Measurements from ENCODE around the gene ATP5IF1. TPM values are rescaled to one million over a fixed set of nuclear protein-coding genes. Genes with fewer than 3 reads are reported as not detected.
A peak's percentile ranks its signal among the peaks of the same experiment; 100 is the strongest.

ATP5IF1 gene
- total RNA-seq, 1 donor from 2014 or later = 144 TPM

DNA sequence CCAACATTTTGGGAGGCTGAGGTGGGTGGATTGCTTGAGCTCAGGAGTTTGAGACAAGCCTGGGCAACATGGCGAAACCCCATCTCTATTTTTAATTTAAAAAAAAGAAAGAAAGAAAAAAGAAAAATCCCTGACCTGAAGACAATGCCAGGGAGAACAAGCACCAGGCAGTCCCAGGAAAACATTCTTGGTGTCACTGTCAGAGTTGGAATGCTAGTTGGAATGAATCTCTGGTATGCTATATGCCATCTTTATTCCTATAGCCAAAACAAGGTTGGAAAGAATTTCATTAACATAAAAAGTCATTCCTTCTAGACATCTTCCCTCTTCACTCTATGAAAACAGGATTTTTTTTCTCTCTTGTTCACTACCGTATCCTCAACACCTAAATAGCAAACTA, 5.9 kb upstream of the ATP5IF1 start:
- TF ChIP-seq, protein P1, sequence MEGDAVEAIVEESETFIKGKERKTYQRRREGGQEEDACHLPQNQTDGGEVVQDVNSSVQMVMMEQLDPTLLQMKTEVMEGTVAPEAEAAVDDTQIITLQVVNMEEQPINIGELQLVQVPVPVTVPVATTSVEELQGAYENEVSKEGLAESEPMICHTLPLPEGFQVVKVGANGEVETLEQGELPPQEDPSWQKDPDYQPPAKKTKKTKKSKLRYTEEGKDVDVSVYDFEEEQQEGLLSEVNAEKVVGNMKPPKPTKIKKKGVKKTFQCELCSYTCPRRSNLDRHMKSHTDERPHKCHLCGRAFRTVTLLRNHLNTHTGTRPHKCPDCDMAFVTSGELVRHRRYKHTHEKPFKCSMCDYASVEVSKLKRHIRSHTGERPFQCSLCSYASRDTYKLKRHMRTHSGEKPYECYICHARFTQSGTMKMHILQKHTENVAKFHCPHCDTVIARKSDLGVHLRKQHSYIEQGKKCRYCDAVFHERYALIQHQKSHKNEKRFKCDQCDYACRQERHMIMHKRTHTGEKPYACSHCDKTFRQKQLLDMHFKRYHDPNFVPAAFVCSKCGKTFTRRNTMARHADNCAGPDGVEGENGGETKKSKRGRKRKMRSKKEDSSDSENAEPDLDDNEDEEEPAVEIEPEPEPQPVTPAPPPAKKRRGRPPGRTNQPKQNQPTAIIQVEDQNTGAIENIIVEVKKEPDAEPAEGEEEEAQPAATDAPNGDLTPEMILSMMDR (conservative IDR thresholded peaks at IDR 0.05) = no peak
- DNase-seq (ENCODE audit: extremely low spot score, unreplicated experiment) = no peak
- H3K9me3 Mint-ChIP-seq = no peaks in the 10 kb centered on the region
- peak overlapping the region; percentile 23 for H3K4me3 Mint-ChIP-seq
- peaks cover 10% of the 10 kb centered on the region for H3K4me1 Mint-ChIP-seq (ENCODE audit: unreplicated experiment)
- H3K27ac Mint-ChIP-seq = no peak overlapping the region
- peaks cover 15% of the 10 kb centered on the region for H3K36me3 Mint-ChIP-seq
- H3K27me3 Mint-ChIP-seq = no peaks in the 10 kb centered on the region

DNA sequence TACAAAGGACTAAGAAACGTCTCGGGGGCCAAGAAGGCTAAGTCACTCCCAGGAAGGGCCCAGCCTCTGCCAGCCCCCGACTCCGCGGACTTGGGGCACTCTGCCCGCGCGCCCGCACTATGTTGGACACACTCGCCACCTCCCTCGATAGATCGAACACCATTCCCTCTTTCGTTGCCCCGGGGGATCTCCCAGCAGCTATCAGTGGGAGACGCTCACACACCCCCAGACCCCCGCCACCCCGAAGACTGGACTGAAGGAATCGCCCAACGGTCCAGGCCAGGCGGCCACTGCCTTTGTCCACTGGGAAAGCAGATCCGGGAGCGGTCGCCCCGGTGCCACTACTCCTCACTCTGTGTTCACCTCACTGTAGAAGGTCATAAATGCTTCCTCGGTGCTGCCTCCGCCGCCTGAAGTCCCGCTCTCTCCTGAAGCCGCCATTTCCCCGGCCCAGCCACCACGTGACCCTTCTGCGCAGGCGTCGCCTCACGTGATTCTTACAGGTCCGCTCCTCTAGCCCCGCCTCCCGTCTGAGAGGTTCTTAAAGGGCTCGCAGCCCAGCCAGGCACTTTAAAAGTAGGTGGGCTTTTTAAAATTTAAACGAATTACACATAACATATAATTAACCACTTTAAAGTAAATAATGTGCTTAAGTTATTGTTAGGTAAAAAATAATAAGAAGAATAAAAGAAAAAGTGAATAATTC, 3.2 kb upstream of the ATP5IF1 start, which contains the start of gene DNAJC8:
Gene DNAJC8 (minus strand): TSS at position 472 of the 706 bp plus-strand sequence. CDS start 31 bp downstream, at position 441.
- Mint-ChIP-seq H3K36me3 (peaks cover 10% of the 10 kb centered on the region), H3K9me3 (no peaks in the 10 kb centered on the region)

DNA sequence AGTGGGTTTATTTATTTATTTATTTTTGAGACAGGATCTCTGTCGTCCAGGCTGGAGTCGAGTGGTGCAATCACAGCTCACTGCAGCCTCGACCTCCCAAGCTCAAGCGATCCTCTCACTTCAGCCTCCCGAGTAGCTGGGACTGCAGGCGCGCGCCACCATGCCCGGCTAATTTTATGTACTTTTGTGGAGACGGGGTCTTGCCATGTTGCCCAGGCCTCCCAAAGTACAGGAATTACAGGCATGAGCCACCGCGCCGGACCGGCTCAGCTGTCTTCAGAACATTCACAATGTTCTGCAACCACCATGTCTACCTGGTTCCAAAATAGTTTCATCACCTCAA, 2.7 kb upstream of the ATP5IF1 start:
- Mint-ChIP-seq H3K27me3 (no peaks in the 10 kb centered on the region), H3K4me1 (ENCODE audit: unreplicated experiment) (peaks cover 10% of the 10 kb centered on the region), H3K27ac (no peak overlapping the region), H3K4me3 (peak overlapping the region; percentile 99), H3K36me3 (peaks cover 10% of the 10 kb centered on the region), H3K9me3 (no peaks in the 10 kb centered on the region)
- no peak for DNase-seq (ENCODE audit: extremely low spot score, unreplicated experiment)
- TF ChIP-seq, protein P1 (conservative IDR thresholded peaks at IDR 0.05) = no peak

More for the DNA sequence above, 3.2 kb upstream of the ATP5IF1 start, which contains the start of gene DNAJC8:
- Mint-ChIP-seq H3K4me1 (ENCODE audit: unreplicated experiment) (peaks cover 10% of the 10 kb centered on the region), H3K27me3 (no peaks in the 10 kb centered on the region), H3K27ac (peak within 1 kb of the TSS; percentile 99), H3K4me3 (peak within 1 kb of the TSS; percentile 99)
- TF ChIP-seq, protein P1 (conservative IDR thresholded peaks at IDR 0.05) = no peak
- peak; percentile 91 for DNase-seq (ENCODE audit: extremely low spot score, unreplicated experiment)

DNA sequence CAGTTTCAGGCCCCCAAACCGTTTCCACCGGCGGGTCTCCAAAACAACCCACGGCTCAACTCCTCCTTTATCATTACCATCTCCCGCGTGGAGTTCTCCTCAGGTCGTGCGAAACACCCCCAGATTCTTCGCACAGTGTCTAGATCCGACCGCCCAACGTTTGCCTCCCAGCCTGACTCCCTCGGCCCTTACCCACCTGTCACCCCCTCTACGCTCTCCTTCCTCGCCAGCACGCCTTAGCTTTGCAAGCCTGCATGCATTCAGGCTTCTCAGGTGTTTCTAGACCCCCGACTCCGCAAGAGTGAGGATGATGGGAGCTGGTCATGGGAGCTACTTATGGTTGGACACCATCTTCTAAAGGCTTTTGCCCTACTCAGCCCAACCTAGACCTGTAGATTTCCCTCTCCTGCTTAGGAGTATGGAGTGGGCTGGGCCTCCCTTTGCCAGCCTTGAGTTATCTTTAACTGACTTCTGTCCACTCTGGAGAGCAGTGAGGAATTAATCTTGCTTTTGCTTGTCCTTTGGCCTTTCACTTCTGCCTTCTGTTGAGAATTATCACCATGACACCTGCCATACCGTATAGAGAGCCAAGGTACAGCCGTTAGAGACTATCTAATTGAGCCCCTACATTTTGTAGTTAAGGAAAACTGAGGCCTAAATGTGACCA, 865 bp downstream of the ATP5IF1 start:
- no peaks in the 10 kb centered on the region for H3K27me3 Mint-ChIP-seq
- H3K9me3 Mint-ChIP-seq = no peaks in the 10 kb centered on the region
- peaks cover 14% of the 10 kb centered on the region for H3K4me1 Mint-ChIP-seq (ENCODE audit: unreplicated experiment)
- no peak for DNase-seq (ENCODE audit: extremely low spot score, unreplicated experiment)
- H3K27ac Mint-ChIP-seq = no peak overlapping the region
- peaks cover 4% of the 10 kb centered on the region for H3K36me3 Mint-ChIP-seq
- H3K4me3 Mint-ChIP-seq = no peak overlapping the region
- TF ChIP-seq, protein P1 (conservative IDR thresholded peaks at IDR 0.05) = no peak

DNA sequence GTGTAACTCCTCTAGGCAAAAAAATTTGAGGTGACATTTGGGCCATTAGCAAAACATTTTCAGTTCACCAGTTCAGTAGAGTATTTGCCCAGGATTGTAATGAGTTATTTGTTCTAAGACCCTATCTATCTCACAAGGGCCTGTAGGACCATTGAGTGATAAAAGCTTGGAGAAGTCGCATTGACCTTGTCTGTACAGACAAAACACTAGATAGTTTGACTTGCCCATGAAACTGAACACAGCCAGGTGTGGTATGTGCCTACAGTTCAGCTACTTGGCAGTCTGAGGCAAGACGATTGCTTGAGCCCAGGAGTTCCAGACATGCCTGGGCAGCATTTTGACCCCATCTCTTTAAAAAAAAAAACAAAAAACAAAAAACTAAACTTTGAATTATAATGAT, 3.1 kb downstream of the ATP5IF1 start:
- H3K27me3 Mint-ChIP-seq = no peaks in the 10 kb centered on the region
- H3K4me3 Mint-ChIP-seq = no peak overlapping the region
- peaks cover 7% of the 10 kb centered on the region for H3K4me1 Mint-ChIP-seq (ENCODE audit: unreplicated experiment)
- no peaks in the 10 kb centered on the region for H3K36me3 Mint-ChIP-seq
- DNase-seq (ENCODE audit: extremely low spot score, unreplicated experiment) = no peak
- H3K27ac Mint-ChIP-seq = no peak overlapping the region
- TF ChIP-seq, protein P1 (conservative IDR thresholded peaks at IDR 0.05) = no peak
- H3K9me3 Mint-ChIP-seq = no peaks in the 10 kb centered on the region

All from type B pancreatic cell (in vitro differentiated cells).